Stomach (tissue), 9 donors: ENCODE data around the gene PGPEP1. TPM values are rescaled to one million over a fixed set of nuclear protein-coding genes. Genes with fewer than 3 reads are reported as not detected.

Experiments
- DNase-seq, 2 donors: peaks; one replicate each; pipeline versions ENCODE4 v3.0.0 to v3.0.0-alpha.2; 2013 to 2019
- H3K27ac ChIP-seq, 5 donors: fragments of 200-600 bp in 4 of 5; sonication (generic) in 4 of 5; one replicate each; pipeline ENCODE4 v1.5.1; 2013 to 2019; ENCODE audit warnings: mild to moderate bottlenecking in 1 of 5, moderate library complexity in 1 of 5
- H3K27me3 ChIP-seq, 3 donors: fragments of 200-600 bp; sonication (generic); one replicate each; pipeline ENCODE4 v1.5.1; 2017 to 2019; ENCODE audit warnings: mixed run types in 1 of 3
- H3K36me3 ChIP-seq, 4 donors: fragments of 200-600 bp; sonication (generic); 1 replicate in 3 of 4; 2 replicates in 1 of 4; pipeline ENCODE4 v1.5.1; 2016 to 2019
- H3K4me1 ChIP-seq, 4 donors: fragments of 200-600 bp; sonication (generic); one replicate each; pipeline ENCODE4 v1.5.1; 2016 to 2019
- H3K4me3 ChIP-seq, 4 donors: fragments of 200-600 bp; sonication (generic) in 3 of 4; one replicate each; pipeline ENCODE4 v1.5.1; 2016 to 2019; ENCODE audit warnings: mild to moderate bottlenecking in 1 of 4
- H3K9me3 ChIP-seq, 4 donors: fragments of 200-600 bp; sonication (generic); one replicate each; pipeline ENCODE4 v1.5.1; 2016 to 2019
- EP300 ChIP-seq: sonication (generic); formaldehyde crosslinking; IDR thresholded peaks from one replicate; pipeline ENCODE4 v1.6.1; 2017; ENCODE audit warnings: antibody characterized with exemption
- POLR2A ChIP-seq, 4 donors: fragments of 450-650 bp; IDR thresholded peaks; one replicate each; pipeline ENCODE4 v1.6.1; 2016; ENCODE audit warnings: antibody characterized with exemption in 4 of 4, control low read depth in 2 of 4, mild to moderate bottlenecking in 1 of 4, moderate library complexity in 1 of 4
- POLR2AphosphoS5 ChIP-seq, 3 donors: sonication (generic); formaldehyde crosslinking; IDR thresholded peaks; one replicate each; pipeline ENCODE4 v1.6.1; 2016; ENCODE audit warnings: antibody characterized with exemption in 3 of 3
- WGBS, 5 donors: extraction: QIAGEN DNeasy Blood & Tissue Kit in 3 of 5; methylation state at CpG; one replicate each; pipeline versions ENCODE4 v1.1.5 to v1.1.7; 2013 to 2018; 5-methylcytosine and 5-hydroxymethylcytosine counted together
- intact Hi-C: fragments of 100-400 bp; cut with DNase I; formaldehyde crosslinking; loops from one replicate; pipeline ENCODE4 v1.15.1; 2023; ENCODE audit warnings: low total_unique reads
- polyA plus RNA-seq, 3 donors: library from polyadenylated mRNA; stranded (reverse); fragments of 200-250 nt; gene quantifications; one replicate each; pipeline ENCODE4 v1.2.3, GENCODE V29; 2013
- total RNA-seq, 5 donors: library from RNA; depleted of rRNA; stranded (reverse); fragments of >200 nt; gene quantifications; one replicate each; pipeline versions ENCODE4 v1.1.0 to v1.2.3, GENCODE V29; 2014 to 2016
- TF ChIP-seq, protein P1 (sequence below), 7 experiments: fragments of 450-650 bp in 4 of 7; fragments of 200-600 bp in 3 of 7; sonication (generic) in 3 of 7; IDR thresholded peaks; one replicate each; pipeline ENCODE4 v1.5.1; 2016 to 2019; ENCODE audit warnings: antibody characterized with exemption in 7 of 7, control low read depth in 2 of 7, mild to moderate bottlenecking in 1 of 7
- donor health status: healthy with polysubstance abuse.
- donor health status: Bipolar disorder and iron deficiency.
- donor health status: healthy.

Gene PGPEP1
- total and polyA plus RNA-seq, 8 donors = 8.0 to 58.9 (median 26.0) TPM

DNA sequence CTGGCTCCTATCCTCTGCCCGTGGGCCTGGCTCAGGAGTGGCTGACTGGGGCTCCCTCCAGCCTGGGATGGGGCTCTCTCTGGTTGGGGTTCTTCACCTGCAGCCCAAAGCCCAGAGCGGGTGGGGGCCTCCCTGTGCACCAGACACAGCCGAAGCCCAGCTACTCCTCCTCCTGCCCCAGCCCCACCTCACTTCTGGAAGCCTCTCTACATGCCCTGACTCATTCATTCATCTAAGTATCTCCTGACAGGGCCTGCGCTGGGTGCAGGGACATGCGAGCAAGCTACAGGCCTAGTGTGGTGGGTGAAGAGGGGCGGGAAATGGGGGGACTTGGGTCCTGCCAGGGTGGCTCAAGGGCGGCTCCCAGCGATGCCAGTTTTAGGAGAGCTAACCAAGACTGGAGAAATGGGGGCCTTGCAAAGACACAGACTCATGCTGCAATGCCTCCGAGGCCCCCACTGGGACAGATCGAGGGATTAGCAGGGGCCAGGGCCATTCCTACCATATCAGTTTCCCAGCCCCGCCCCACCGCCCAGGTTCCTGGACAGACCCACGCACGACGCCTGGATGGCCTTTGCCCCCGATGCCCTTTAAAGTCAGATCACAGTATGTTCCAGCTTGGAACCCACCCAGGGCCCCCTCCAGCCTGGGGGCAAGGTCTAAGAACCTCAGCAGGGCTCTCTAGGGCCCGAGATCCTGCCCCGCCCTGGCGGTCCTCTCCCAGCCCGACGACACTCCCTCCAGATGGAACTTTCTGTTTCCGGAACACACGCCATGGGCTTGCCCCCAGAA lies 30.1 kb upstream of the PGPEP1 start:
- no peak overlapping the region for H3K4me3 ChIP-seq
- DNase-seq = peak in 1 of 2 donors; percentile 67
- peaks cover 29 to 68% (median 43%) of the 10 kb centered on the region in 4 donors for H3K4me1 ChIP-seq
- peaks cover 33 to 88% (median 75%) of the 10 kb centered on the region in 4 donors for H3K36me3 ChIP-seq
- TF ChIP-seq EP300 = no peak
- no peak for TF ChIP-seq POLR2AphosphoS5 (IDR thresholded peaks at IDR 0.05)
- TF ChIP-seq, protein P1, sequence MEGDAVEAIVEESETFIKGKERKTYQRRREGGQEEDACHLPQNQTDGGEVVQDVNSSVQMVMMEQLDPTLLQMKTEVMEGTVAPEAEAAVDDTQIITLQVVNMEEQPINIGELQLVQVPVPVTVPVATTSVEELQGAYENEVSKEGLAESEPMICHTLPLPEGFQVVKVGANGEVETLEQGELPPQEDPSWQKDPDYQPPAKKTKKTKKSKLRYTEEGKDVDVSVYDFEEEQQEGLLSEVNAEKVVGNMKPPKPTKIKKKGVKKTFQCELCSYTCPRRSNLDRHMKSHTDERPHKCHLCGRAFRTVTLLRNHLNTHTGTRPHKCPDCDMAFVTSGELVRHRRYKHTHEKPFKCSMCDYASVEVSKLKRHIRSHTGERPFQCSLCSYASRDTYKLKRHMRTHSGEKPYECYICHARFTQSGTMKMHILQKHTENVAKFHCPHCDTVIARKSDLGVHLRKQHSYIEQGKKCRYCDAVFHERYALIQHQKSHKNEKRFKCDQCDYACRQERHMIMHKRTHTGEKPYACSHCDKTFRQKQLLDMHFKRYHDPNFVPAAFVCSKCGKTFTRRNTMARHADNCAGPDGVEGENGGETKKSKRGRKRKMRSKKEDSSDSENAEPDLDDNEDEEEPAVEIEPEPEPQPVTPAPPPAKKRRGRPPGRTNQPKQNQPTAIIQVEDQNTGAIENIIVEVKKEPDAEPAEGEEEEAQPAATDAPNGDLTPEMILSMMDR (IDR thresholded peaks at IDR 0.05) = no peak
- TF ChIP-seq POLR2A (IDR thresholded peaks at IDR 0.05) = no peak
- 59 to 79% (median 63%) methylated on average over 16 to 23 of the region's 23 CpGs for WGBS, 5 donors
- H3K9me3 ChIP-seq = no peaks in the 10 kb centered on the region
- H3K27me3 ChIP-seq = no peaks in the 10 kb centered on the region
- intact Hi-C loops = no loop called here
- H3K27ac ChIP-seq = peak overlapping the region in 3 of 5 donors; percentile 8 to 63 (median 17)

DNA sequence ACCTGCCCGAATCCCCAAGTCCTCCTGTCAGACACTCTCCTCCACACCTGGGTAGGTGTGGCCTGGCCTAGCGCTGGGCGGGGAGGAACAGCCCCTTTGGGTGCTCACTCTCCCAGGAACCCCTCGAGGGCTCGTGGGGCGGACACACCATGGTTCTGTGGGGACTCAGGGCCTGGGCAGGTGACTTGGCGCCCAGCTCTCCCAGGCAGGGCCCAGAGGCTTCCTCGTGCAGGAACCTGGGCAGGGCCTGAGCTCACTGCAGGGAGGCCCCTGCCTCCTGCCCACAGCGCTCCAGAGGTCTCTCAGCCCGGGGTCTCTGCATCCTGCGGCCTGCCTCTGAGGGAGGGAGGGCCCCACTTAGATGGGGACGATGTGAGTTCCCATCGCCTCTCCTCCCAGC lies 29.4 kb upstream of the PGPEP1 start:
- WGBS, 5 donors = 66 to 82% (median 75%) methylated on average over 10 to 13 of the region's 13 CpGs
- no peaks in the 10 kb centered on the region for H3K27me3 ChIP-seq
- peak overlapping the region in 3 of 5 donors; percentile 9 to 63 (median 17) for H3K27ac ChIP-seq
- intact Hi-C loops = no loop called here
- H3K4me1 ChIP-seq = peaks cover 23 to 62% (median 37%) of the 10 kb centered on the region in 4 donors
- H3K36me3 ChIP-seq = peaks cover 33 to 93% (median 75%) of the 10 kb centered on the region in 4 donors
- no peak for TF ChIP-seq POLR2A (IDR thresholded peaks at IDR 0.05)
- no peak for TF ChIP-seq EP300
- TF ChIP-seq, protein P1 (IDR thresholded peaks at IDR 0.05) = no peak
- no peak for TF ChIP-seq POLR2AphosphoS5 (IDR thresholded peaks at IDR 0.05)
- H3K4me3 ChIP-seq = no peak overlapping the region
- H3K9me3 ChIP-seq = no peaks in the 10 kb centered on the region
- DNase-seq = no peak

DNA sequence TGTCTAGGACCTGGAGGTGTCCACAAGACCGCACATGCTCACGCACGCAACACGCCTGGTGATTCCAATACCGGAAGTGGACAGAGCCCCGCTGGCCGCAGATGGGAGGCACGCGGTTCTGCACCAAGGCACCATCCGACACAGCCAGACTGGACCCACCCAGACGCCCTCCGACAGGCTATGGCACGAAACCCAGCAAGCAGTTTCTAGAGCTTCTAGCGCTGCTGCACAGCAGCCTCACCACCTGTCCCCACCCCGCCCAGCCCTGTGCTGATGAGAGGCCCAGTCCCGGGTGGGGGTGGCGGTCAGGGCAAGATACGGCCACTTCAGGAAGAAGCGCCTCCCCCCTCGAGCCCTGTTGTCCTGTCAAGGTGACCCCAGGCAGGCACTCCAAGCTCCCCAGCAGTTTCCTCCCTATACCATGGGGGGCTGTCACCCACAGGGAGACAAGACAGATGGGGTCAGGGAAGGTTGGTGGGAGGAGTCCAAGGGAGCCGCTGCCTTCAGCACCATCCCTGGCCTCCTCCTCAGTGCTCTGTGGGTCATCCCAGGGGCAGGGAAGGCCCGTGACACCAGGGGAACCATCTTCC lies 28.8 kb upstream of the PGPEP1 start:
- TF ChIP-seq POLR2AphosphoS5 (IDR thresholded peaks at IDR 0.05) (no peak), POLR2A (IDR thresholded peaks at IDR 0.05) (no peak)
- no peak for DNase-seq
- peaks cover 33 to 89% (median 75%) of the 10 kb centered on the region in 4 donors for H3K36me3 ChIP-seq
- peaks cover 17 to 59% (median 32%) of the 10 kb centered on the region in 4 donors for H3K4me1 ChIP-seq
- no peaks in the 10 kb centered on the region for H3K27me3 ChIP-seq
- intact Hi-C loops = no loop called here
- H3K4me3 ChIP-seq = no peak overlapping the region
- H3K9me3 ChIP-seq = no peaks in the 10 kb centered on the region
- peak overlapping the region in 2 of 5 donors; percentile 9 to 63 for H3K27ac ChIP-seq
- 82 to 88% (median 84%) methylated on average over 9 to 22 of the region's 22 CpGs for WGBS, 5 donors

DNA sequence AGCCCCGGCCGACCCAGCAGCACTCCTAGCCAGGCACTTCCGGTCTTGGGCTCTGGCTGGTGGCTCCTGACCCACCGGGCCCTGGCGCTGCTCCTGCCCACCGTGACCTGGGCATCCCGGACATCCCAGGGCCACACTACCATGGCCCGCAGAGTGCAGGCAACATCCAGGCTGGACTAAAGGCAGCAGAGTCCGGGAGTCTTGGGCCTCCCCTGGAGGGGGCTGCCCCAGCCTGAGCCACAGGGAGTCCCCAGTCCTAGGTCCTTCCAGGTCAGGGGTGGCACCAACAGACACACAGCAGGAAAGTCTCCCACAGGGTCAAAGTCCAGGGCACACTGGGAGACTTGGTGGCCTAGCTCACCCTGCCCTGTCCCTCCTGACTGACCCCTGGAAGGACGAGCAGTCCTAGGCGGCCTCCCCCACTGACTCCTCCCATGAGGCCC lies 28.3 kb upstream of the PGPEP1 start:
- intact Hi-C loops = no loop called here
- peaks cover 16 to 59% (median 30%) of the 10 kb centered on the region in 4 donors for H3K4me1 ChIP-seq
- H3K27ac ChIP-seq = peak overlapping the region in 2 of 5 donors; percentile 9 to 54
- WGBS, 5 donors = 80 to 93% (median 81%) methylated on average over 2 to 11 of the region's 11 CpGs
- TF ChIP-seq, protein P1 (IDR thresholded peaks at IDR 0.05) = no peak
- no peak for TF ChIP-seq POLR2A (IDR thresholded peaks at IDR 0.05)
- no peak for TF ChIP-seq EP300
- TF ChIP-seq POLR2AphosphoS5 (IDR thresholded peaks at IDR 0.05) = no peak
- peaks cover 33 to 83% (median 73%) of the 10 kb centered on the region in 4 donors for H3K36me3 ChIP-seq
- DNase-seq = no peak
- no peaks in the 10 kb centered on the region for H3K27me3 ChIP-seq
- H3K4me3 ChIP-seq = no peak overlapping the region
- no peaks in the 10 kb centered on the region for H3K9me3 ChIP-seq
